Measurements from ENCODE around the gene FOSL2.

The FOSL2 gene

GRCh38 chr2:28457237-28457636 lies 64.6 kb downstream of the FOSL2 start:
- TF ChIP-seq BHLHE40 (IDR thresholded peaks at IDR 0.05; ENCODE audit: borderline replicate concordance) (no peak), LEF1 (IDR thresholded peaks at IDR 0.05; ENCODE audit: borderline replicate concordance) (no peak), FOXM1 (IDR thresholded peaks at IDR 0.05; ENCODE audit: borderline replicate concordance) (no peak), CTBP1 (IDR thresholded peaks at IDR 0.05; ENCODE audit: borderline replicate concordance) (no peak), L3MBTL2 (conservative IDR thresholded peaks at IDR 0.05) (no peak), ARNT (IDR thresholded peaks at IDR 0.05) (no peak), FOXK2 (IDR thresholded peaks at IDR 0.05) (no peak), NFRKB (IDR thresholded peaks at IDR 0.05) (no peak), ELF4 (IDR thresholded peaks at IDR 0.05) (no peak)
- ChIA-PET CTCF (no interaction called here), POLR2A (no interaction called here)
- DNase-seq (ENCODE audit: extremely low spot score): no peak

DNA sequence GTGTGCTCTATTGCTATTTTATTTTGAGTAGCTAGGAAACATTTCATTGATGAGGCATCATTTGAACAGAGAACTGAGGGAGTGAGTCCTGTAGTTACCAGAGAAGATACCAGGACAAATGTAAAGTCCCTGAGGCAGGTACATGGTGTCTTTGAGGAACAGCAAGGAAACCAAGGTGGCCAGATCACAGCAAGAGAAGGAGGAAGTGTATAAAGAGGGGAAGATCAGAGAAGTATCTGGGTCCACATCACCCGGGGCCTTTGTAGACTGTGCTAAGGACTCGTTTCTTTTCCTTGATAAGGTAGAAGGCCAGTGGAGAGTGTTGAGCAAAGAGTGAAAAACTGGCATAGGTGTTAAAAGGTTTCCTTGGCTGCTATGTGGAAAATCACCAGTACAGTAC lies 68.4 kb downstream of the FOSL2 start:
- ChIA-PET CTCF (interaction anchor here (0.6 kb wide), 1 partner anchor 738 kb away, joined by 3 read pairs; no protein-coding TSS in a partner anchor), POLR2A (no interaction called here)
- DNase-seq (ENCODE audit: extremely low spot score): no peak
- TF ChIP-seq FOXK2 (IDR thresholded peaks at IDR 0.05): no peak
- TF ChIP-seq LEF1 (IDR thresholded peaks at IDR 0.05; ENCODE audit: borderline replicate concordance): no peak
- TF ChIP-seq TARDBP (IDR thresholded peaks at IDR 0.05): no peak

- POLR2A ChIA-PET: no interaction called here
- CTCF ChIA-PET: no interaction called here
- DNase-seq (ENCODE audit: extremely low spot score): no peak
- TF ChIP-seq LEF1 (IDR thresholded peaks at IDR 0.05; ENCODE audit: borderline replicate concordance): no peak
- no peak for TF ChIP-seq ARNT (IDR thresholded peaks at IDR 0.05)
- TF ChIP-seq CTBP1 (IDR thresholded peaks at IDR 0.05; ENCODE audit: borderline replicate concordance): no peak
- TF ChIP-seq SP1 (IDR thresholded peaks at IDR 0.05): no peak
- no peak for TF ChIP-seq PKNOX1 (IDR thresholded peaks at IDR 0.05)
- no peak for TF ChIP-seq FOXA1 (IDR thresholded peaks at IDR 0.05)
- no peak for TF ChIP-seq HDGF (IDR thresholded peaks at IDR 0.05; ENCODE audit: borderline replicate concordance)
- no peak for TF ChIP-seq TARDBP (IDR thresholded peaks at IDR 0.05)
- TF ChIP-seq ELF4 (IDR thresholded peaks at IDR 0.05): no peak
- TF ChIP-seq ZNF384 (IDR thresholded peaks at IDR 0.05): no peak
- no peak for TF ChIP-seq FOXM1 (IDR thresholded peaks at IDR 0.05; ENCODE audit: borderline replicate concordance)
- TF ChIP-seq SUZ12 (IDR thresholded peaks at IDR 0.05): no peak
- no peak for TF ChIP-seq NFRKB (IDR thresholded peaks at IDR 0.05)
- TF ChIP-seq BHLHE40 (IDR thresholded peaks at IDR 0.05; ENCODE audit: borderline replicate concordance): no peak
- TF ChIP-seq FOXK2 (IDR thresholded peaks at IDR 0.05): no peak
- TF ChIP-seq L3MBTL2 (conservative IDR thresholded peaks at IDR 0.05): no peak
These were observed 69.5 kb downstream of the FOSL2 start for GRCh38 chr2:28462122-28462521.

- POLR2A ChIA-PET: no interaction called here
- TF ChIP-seq PKNOX1 (IDR thresholded peaks at IDR 0.05) (no peak), CTBP1 (IDR thresholded peaks at IDR 0.05; ENCODE audit: borderline replicate concordance) (no peak)
- CTCF ChIA-PET: no interaction called here
- no peak for DNase-seq (ENCODE audit: extremely low spot score)
These were observed 70.7 kb downstream of the FOSL2 start for GRCh38 chr2:28463211-28463816.

- no peak for DNase-seq (ENCODE audit: extremely low spot score)
- CTCF ChIA-PET: no interaction called here
- POLR2A ChIA-PET: no interaction called here
- TF ChIP-seq CTBP1 (IDR thresholded peaks at IDR 0.05; ENCODE audit: borderline replicate concordance) (no peak), FOXA1 (IDR thresholded peaks at IDR 0.05) (no peak)
These were observed 71.2 kb downstream of the FOSL2 start for GRCh38 chr2:28463893-28464292.

DNA sequence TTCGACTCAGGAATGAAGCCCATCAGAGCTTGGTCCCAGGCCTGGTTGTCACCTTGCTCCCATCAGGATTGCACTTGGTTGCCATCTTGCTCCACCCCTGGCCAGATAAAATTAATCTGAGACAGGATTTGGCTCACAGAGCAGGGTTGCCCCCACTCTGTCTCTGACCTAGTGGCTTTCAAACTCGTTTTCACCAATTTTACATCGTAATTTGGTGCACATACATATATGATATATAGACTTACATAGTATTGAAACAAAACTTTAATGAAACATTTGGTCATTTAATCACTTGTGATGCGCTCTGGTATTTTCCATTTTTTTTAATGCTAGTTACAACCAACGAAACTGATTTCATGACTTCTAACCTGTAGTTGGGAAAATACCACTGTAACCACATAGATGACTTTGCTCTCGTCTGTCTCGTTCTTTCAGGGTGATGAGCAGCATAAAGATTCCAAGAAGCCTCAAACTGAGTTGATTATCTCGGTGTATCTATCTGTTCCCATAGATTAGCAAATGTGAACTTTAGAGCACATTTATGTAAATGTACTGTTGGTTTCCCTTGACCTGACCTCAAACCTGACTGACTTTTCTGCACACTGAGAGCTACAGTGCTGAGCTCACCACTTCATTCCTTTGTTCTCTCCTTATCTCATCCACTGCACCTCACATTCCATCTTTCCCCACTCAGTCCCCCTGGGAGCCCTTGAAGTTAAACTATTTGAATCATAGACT lies 72.7 kb downstream of the FOSL2 start:
- TF ChIP-seq HDGF (IDR thresholded peaks at IDR 0.05; ENCODE audit: borderline replicate concordance): no peak
- TF ChIP-seq BHLHE40 (IDR thresholded peaks at IDR 0.05; ENCODE audit: borderline replicate concordance): no peak
- no peak for TF ChIP-seq LEF1 (IDR thresholded peaks at IDR 0.05; ENCODE audit: borderline replicate concordance)
- no peak for TF ChIP-seq FOXM1 (IDR thresholded peaks at IDR 0.05; ENCODE audit: borderline replicate concordance)
- no peak for TF ChIP-seq NFRKB (IDR thresholded peaks at IDR 0.05)
- TF ChIP-seq CTBP1 (IDR thresholded peaks at IDR 0.05; ENCODE audit: borderline replicate concordance): no peak
- TF ChIP-seq ARNT (IDR thresholded peaks at IDR 0.05): no peak
- TF ChIP-seq FOXA1 (IDR thresholded peaks at IDR 0.05): no peak
- TF ChIP-seq ZNF384 (IDR thresholded peaks at IDR 0.05): no peak
- no peak for TF ChIP-seq L3MBTL2 (conservative IDR thresholded peaks at IDR 0.05)
- TF ChIP-seq SUZ12 (IDR thresholded peaks at IDR 0.05): no peak
- no peak for TF ChIP-seq FOXK2 (IDR thresholded peaks at IDR 0.05)
- TF ChIP-seq ELF4 (IDR thresholded peaks at IDR 0.05): no peak
- no peak for TF ChIP-seq SP1 (IDR thresholded peaks at IDR 0.05)
- no peak for TF ChIP-seq TARDBP (IDR thresholded peaks at IDR 0.05)
- ChIA-PET CTCF (no interaction called here), POLR2A (no interaction called here)
- no peak for DNase-seq (ENCODE audit: extremely low spot score)
